NT2/D1 (cell line): Measurements from ENCODE around the gene CLSTN3.

Experiments used
- SUZ12 ChIP-seq: IDR thresholded peaks from 2 replicates; pipeline ENCODE4 v1.6.1; 2011; ENCODE audit not compliant: insufficient read length, insufficient read depth; ENCODE audit errors: extremely low read depth
- YY1 ChIP-seq: IDR thresholded peaks from 2 replicates; pipeline ENCODE4 v1.6.1; 2011; ENCODE audit not compliant: insufficient read length, insufficient read depth
- ZNF274 ChIP-seq: IDR thresholded peaks from 2 replicates; pipeline ENCODE4 v1.6.1; 2011; ENCODE audit warnings: mild to moderate bottlenecking, low read depth, low read length

DNA sequence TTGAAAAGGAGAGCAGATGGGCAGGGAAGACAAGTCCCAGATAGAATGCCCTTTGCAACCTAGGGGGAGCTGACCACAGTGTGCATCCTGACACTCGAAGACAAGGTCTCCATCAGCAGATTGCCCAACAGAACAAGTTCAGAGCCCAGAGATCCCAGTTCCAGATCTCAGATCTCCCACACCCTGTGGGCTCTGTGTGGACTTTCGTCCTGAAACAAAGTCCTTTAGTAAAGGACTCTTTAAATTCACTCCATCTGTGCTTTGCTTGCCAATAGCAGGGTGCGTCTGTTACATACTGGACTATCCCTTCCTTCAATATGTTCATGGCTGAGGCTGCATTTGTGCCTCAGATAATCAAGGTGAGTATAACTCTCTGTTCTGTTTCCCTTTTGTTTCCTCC is 12.5 kb upstream of the CLSTN3 start:
- TF ChIP-seq YY1 (no peak), SUZ12 (no peak), ZNF274 (no peak)
